Dermis microvascular lymphatic vessel endothelial cell (primary cell): Measurements from ENCODE around the gene DDX1. TPM values are rescaled to one million over a fixed set of nuclear protein-coding genes. Genes with fewer than 3 reads are reported as not detected.

Experiments
- DNase-seq, 2 donors: peaks; one replicate each; pipeline versions ENCODE4 v3.0.0 to v3.0.0-alpha.2; 2010; ENCODE audit warnings: low read depth in 2 of 2
- total RNA-seq: library from RNA; depleted of rRNA; stranded (reverse); fragments of >200 nt; gene quantifications from 2 replicates; pipeline ENCODE4 v1.2.1, GENCODE V29; 2014

Gene DDX1
- total RNA-seq, 1 donor from 2014 or later: 67.5 TPM

- DNase-seq: no peak
These were observed 37.5 kb downstream of the DDX1 start for GRCh38 chr2:15628899-15629855.

- no peak for DNase-seq
These were observed 38.7 kb downstream of the DDX1 start for GRCh38 chr2:15630121-15630977.

DNA sequence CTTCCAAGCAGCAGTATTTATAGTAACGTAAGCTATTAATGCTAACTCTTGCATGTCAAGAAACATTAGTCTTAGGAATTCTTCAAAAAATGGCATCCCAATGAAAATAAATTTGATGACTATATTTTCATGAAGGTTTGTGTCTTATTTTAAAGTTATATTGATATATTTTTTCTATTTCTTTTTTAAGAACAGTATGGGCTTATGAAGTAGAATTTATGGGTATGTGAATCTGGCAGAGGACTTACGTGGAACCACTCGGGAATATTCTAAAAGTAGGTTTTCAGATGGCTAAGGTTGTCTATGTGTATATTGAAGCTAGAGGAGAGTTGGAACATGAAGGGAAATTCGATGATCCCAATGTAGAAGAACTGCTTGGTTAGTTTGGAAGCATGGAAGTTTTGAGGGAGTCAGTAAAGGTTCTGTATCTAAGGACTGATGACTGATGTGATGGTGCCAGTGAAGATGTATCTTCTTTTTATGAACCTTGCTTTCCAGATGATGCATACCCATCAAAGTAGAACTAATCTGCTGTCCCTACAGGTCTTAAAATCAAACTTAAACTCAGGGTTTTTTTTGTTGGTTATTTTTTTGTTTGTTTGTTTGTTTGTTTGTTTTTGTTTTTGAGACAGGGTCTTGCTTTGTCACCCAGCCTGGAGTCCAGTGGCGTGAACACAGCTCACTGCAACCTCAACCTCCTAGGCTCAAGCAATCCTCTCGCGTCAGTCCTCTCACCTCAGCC is 39.5 kb downstream of the DDX1 start:
- no peak for DNase-seq

- DNase-seq: no peak
These were observed 40.2 kb downstream of the DDX1 start for GRCh38 chr2:15631883-15632282.

- no peak for DNase-seq
These were observed 41.6 kb downstream of the DDX1 start for GRCh38 chr2:15633043-15633970.

DNA sequence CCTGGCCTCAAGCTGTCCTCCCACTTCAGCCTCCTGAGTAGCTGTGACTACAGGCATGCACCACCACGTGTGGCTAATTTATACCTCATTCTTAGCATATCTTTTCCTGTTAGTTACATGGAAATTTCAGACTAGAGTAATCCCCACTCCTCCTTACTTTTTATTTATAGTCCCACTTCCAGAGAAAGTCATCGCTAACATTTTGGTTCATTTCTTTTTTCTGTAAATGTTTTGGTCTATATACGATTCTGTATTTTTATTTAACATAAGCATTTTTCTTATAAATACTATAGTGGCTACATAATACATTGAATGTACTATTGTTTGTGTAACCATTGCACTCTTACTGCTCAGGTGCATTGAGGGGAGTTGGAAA is 42.3 kb downstream of the DDX1 start:
- DNase-seq: no peak

- DNase-seq: peak; percentile 79 to 89
These were observed 43.3 kb downstream of the DDX1 start for GRCh38 chr2:15634846-15635490.

DNA sequence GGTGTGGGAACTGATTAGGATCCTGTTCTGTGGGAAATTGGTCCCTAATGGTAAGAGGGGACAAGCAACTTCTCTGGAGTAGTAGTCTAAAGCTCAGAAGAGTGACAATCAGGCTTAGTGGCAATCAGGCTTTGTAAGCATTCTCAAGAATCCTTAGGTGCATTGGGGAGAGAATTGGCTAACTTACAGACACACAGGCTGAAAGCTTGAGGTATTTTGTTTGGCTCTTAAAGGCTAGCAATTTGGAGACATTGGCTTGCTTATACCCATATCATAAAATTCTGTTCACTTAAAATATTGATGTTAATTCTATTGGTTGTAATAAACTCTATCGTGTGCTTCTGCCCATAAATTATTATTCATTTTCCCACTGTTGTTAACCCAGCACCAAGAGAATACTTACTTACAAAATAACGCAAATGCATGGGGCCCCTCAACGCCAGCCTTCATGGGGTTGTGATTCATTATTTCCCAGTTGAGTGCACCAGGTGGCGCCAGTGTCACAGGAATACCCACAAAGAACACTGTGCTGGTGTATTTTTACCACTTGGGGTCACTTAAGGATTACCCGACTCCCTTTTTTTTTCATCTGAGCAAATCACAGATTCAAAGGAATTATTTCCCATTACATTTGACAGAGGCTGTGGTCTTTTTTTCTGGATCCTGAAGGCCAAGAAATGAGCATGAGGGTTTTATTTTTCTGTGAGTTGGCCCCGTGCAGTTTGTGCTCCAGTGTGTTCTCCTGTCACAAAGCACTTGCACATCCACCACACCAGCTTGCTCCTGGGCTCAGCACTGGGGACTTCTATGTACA is 45.5 kb downstream of the DDX1 start:
- DNase-seq: peak; percentile 81 to 86

DNA sequence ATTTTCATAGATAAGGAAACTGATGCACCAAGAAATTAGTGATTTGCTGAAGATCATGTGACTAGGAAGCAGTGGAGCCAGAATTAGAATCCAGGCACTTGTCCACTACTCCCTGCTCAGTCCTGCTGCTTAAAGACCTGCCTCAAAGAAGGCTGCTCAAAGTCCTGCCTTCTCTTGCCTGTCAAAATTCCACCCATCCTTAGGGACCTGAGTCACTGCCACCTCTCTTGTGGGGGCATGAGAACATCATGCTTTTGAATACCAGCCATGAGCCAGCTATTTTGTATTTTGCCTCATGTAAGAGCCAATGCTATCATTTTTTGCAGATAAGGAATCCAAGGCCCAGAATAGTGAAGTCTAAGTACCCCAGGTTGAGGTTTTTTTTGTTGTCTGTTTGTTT is 47.1 kb downstream of the DDX1 start:
- DNase-seq: peak in 1 of 2 donors; percentile 25

GRCh38 chr2:15639323-15640251 is 47.9 kb downstream of the DDX1 start:
- no peak for DNase-seq

DNA sequence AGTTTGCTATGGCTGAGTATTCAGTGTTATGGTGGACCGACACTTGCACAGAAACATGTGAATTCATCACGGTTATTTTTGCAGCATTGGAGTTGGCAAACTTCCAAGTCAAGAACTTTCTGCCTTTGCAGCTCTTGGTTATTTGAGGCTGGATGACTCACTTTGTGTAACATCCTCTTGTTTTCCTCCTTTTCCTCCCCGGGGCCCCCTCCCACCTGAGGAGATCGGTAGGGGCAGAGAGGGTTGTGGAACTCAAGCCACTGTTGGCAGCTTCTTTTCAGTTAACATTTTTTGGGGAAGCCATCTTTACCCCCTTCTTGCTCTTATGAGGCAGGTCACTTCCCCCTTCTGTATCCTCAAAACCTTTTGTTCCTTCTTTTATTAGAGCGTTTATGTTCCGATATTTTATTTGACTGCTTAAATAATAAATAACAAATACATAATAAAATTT is 48.6 kb downstream of the DDX1 start:
- peak; percentile 95 to 97 for DNase-seq

DNA sequence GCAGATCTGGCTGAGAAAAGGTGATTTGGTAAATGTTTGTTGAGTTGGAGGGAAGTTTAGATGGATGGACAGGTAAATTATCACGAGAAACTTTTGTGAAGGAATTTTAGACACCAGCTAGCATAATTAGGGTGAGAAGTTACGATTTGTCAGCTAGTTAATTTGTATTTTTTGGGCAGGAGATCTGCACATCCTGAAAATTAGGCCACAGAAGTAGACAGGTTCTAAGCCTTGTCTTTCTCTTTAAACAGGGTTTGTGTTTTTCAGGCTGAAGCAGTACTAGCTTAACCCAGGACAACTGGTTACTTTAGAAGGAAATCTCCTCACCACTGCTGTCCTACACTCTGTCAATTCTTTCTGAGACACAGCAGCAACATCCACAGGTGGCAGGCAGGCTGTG is 49.1 kb downstream of the DDX1 start:
- DNase-seq: no peak

GRCh38 chr2:15641530-15641982 is 49.9 kb downstream of the DDX1 start:
- DNase-seq: no peak

- DNase-seq: no peak
These were observed 50.5 kb downstream of the DDX1 start for GRCh38 chr2:15642011-15642814.

GRCh38 chr2:15642815-15643500 is 51.3 kb downstream of the DDX1 start:
- DNase-seq: no peak

- DNase-seq: no peak
These were observed 52.3 kb downstream of the DDX1 start for GRCh38 chr2:15643791-15644585.
